ENCODE data around the gene SORBS2. TPM values are rescaled to one million over a fixed set of nuclear protein-coding genes. Genes with fewer than 3 reads are reported as not detected.

The SORBS2 gene
- total and polyA plus RNA-seq, 2 of the 8 experiments (the other 6 are each of a cell fraction or from before 2014, with no cell fraction given), result 73.0 to 87.1 TPM

DNA sequence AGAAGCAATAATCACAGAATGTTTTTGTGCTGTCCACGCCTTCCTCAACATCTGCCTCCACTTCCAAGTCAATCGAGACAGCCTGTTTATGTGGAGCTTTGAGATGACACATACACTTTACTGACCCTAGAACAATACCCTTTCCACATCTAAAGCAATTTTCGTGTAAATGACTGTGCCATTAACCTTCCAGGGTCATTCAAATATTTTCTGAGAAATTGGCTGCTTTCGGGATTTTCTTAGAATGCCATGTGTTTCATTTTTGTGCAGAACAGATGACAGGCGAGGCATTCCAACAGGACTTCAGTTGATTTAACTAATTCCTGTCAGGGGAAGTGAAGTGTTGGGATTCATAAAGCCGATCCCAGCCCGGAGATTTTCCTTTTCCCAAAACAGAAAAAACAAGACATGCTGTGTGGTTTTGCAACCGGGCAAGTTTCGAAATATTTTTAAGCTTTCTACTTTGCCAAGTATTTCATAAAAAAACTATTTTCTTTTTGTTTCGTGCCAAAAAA is 73.9 kb downstream of the SORBS2 start (continued):
- TF ChIP-seq CHD7 (IDR thresholded peaks at IDR 0.05; ENCODE audit: insufficient replicate concordance, low read length) (no peak), CHD2 (IDR thresholded peaks at IDR 0.05; ENCODE audit: low read length) (no peak), FOSL1 (IDR thresholded peaks at IDR 0.05; ENCODE audit: insufficient read depth, low read depth, low read length) (no peak), RNF2 (IDR thresholded peaks at IDR 0.05; ENCODE audit: borderline replicate concordance, low read depth, low read length, missing control alignments, poor library complexity, severe bottlenecking) (no peak), RBBP5 (IDR thresholded peaks at IDR 0.05; ENCODE audit: borderline replicate concordance, low read depth, low read length) (no peak), KDM4A (IDR thresholded peaks at IDR 0.05; ENCODE audit: low read depth, low read length, severe bottlenecking) (no peak), CREB1 (IDR thresholded peaks at IDR 0.05) (no peak)
- TF ChIP-seq, protein P1, sequence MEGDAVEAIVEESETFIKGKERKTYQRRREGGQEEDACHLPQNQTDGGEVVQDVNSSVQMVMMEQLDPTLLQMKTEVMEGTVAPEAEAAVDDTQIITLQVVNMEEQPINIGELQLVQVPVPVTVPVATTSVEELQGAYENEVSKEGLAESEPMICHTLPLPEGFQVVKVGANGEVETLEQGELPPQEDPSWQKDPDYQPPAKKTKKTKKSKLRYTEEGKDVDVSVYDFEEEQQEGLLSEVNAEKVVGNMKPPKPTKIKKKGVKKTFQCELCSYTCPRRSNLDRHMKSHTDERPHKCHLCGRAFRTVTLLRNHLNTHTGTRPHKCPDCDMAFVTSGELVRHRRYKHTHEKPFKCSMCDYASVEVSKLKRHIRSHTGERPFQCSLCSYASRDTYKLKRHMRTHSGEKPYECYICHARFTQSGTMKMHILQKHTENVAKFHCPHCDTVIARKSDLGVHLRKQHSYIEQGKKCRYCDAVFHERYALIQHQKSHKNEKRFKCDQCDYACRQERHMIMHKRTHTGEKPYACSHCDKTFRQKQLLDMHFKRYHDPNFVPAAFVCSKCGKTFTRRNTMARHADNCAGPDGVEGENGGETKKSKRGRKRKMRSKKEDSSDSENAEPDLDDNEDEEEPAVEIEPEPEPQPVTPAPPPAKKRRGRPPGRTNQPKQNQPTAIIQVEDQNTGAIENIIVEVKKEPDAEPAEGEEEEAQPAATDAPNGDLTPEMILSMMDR (IDR thresholded peaks at IDR 0.05; ENCODE audit: control extremely low read depth in 1 of 3, insufficient read depth in 1 of 3, low read depth in 1 of 3, low read length in 3 of 3), result no peak
